BJ (cell line): ENCODE measurements around the gene P2RY12. TPM values are rescaled to one million over a fixed set of nuclear protein-coding genes. Genes with fewer than 3 reads are reported as not detected.
A peak's percentile ranks its signal among the peaks of the same experiment; 100 is the strongest.

Experiments
- CTCF ChIA-PET: fragments of 350-600 bp; formaldehyde crosslinking; extraction: SDS; loops from one replicate; lab custom pipeline; 2021; ENCODE audit warnings: antibody characterized with exemption, inconsistent platforms; lab: Yijun Ruan, JAX
- POLR2A ChIA-PET: fragments of 300-600 bp; sonication (Branson Sonifier 250); formaldehyde crosslinking; extraction: SDS; loops from one replicate; lab custom pipeline; 2021; ENCODE audit warnings: antibody characterized with exemption; lab: Charles Lee
- DNase-seq: peaks from one replicate; pipeline ENCODE4 v3.0.0-alpha.2; 2011; ENCODE audit warnings: low read depth
- H3K27me3 ChIP-seq: 2 replicates; pipeline ENCODE4 v1.6.0; 2011; ENCODE audit warnings: low read length; ENCODE audit not compliant: control insufficient read depth, insufficient read depth
- H3K36me3 ChIP-seq: 2 replicates; pipeline ENCODE4 v1.5.1; 2011; ENCODE audit warnings: low read length; ENCODE audit not compliant: control insufficient read depth, insufficient read depth
- H3K4me3 ChIP-seq: 2 replicates; pipeline ENCODE4 v1.5.1; 2011; ENCODE audit warnings: low read depth, mild to moderate bottlenecking, control low read depth, low read length
- polyA plus RNA-seq: library from polyadenylated mRNA; depleted of rRNA; stranded (reverse); fragments of >200 nt; gene quantifications from 2 replicates; pipeline ENCODE4 v1.2.3, GENCODE V29; 2011; rRNA removed
- TF ChIP-seq, protein P1 (sequence below): IDR thresholded peaks from 2 replicates; pipeline ENCODE4 v1.5.1; 2011; ENCODE audit warnings: low read depth, mild to moderate bottlenecking, control low read depth, inconsistent platforms, low read length, moderate library complexity; ENCODE audit not compliant: insufficient read depth

P2RY12 gene
- polyA plus RNA-seq, 1 experiment, result not detected

DNA sequence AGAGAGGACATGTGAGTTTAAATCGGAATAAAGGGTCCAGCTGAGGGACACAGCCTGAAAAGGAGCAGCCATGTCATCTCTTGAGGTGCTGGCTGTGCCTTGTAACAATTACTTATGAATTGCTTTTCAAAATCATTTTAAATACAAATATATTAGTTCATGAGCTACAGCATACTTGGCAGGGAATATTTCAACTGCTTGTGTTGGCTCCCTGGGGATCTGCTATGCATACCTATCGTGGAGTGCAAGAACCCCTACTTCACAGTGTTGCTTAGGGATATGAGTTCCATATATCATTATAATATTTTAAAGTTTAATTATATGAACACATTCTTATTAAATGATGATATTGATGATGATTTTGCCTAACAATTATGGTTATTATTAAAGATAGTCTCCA is 87.1 kb downstream of the P2RY12 start:
- ChIA-PET POLR2A (no interaction called here), CTCF (interaction anchor here (1.0 to 3.4 kb wide), 3 partner anchors 10 to 29 kb away, joined by 3 to 10 read pairs (median 3); no protein-coding TSS in a partner anchor)
- H3K36me3 ChIP-seq, result no peaks in the 10 kb centered on the region
- H3K4me3 ChIP-seq, result no peak overlapping the region
- no peak for DNase-seq
- TF ChIP-seq, protein P1, sequence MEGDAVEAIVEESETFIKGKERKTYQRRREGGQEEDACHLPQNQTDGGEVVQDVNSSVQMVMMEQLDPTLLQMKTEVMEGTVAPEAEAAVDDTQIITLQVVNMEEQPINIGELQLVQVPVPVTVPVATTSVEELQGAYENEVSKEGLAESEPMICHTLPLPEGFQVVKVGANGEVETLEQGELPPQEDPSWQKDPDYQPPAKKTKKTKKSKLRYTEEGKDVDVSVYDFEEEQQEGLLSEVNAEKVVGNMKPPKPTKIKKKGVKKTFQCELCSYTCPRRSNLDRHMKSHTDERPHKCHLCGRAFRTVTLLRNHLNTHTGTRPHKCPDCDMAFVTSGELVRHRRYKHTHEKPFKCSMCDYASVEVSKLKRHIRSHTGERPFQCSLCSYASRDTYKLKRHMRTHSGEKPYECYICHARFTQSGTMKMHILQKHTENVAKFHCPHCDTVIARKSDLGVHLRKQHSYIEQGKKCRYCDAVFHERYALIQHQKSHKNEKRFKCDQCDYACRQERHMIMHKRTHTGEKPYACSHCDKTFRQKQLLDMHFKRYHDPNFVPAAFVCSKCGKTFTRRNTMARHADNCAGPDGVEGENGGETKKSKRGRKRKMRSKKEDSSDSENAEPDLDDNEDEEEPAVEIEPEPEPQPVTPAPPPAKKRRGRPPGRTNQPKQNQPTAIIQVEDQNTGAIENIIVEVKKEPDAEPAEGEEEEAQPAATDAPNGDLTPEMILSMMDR, result no peak
- peaks cover 2% of the 10 kb centered on the region; the same call in 1 of the 2 replicates for H3K27me3 ChIP-seq

DNA sequence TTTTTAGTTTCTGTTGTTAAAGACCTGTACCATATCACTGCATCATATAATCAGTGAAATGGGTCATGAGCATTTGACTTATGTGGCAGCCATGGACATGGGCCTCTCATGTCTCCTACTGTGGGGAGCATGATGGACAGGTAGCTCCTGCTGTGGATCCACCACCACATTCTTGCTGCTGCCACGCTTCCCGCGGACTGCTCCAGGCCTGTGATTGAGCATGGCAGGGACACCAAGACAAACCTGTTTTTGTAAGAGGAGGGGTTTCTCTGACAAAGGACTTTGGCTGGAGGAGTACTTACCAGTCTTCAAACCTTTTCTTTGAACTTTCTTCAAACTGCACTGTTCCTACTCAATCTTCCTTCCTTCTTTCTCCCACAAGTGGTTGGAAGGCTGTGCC is 88.3 kb downstream of the P2RY12 start:
- no peak for DNase-seq
- H3K36me3 ChIP-seq, result no peaks in the 10 kb centered on the region
- TF ChIP-seq, protein P1, result no peak
- CTCF ChIA-PET, result no interaction called here
- H3K27me3 ChIP-seq, result peaks cover 2% of the 10 kb centered on the region; the same call in 1 of the 2 replicates
- no peak overlapping the region for H3K4me3 ChIP-seq
- POLR2A ChIA-PET, result no interaction called here

DNA sequence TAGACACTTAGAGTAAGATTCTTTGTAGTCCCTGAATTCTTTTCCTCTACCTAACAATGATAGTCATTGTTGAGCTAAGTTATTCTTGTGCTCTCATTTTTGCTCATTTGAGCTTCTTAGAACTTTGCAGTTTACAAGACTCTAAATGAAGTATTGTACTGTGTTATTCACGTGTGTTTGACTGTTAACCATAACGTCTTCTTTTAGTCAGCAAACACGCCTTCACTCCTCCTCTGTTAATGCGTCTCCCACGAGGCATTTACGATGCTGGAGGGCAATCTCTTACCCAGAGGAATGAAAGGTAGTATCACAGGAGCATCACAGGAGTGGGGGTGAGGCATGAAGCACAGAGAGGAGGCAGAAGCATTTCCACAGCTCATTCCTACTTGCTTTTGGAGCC is 91.4 kb downstream of the P2RY12 start:
- Histone ChIP-seq H3K4me3 (no peak overlapping the region), H3K27me3 (no peaks in the 10 kb centered on the region), H3K36me3 (no peaks in the 10 kb centered on the region)
- ChIA-PET CTCF (interaction anchor here (1.0 to 1.9 kb wide), 7 partner anchors 25 to 546 kb away, joined by 3 to 8 read pairs (median 4); no protein-coding TSS in a partner anchor), POLR2A (no interaction called here)
- no peak for DNase-seq
- TF ChIP-seq, protein P1, result no peak

DNA sequence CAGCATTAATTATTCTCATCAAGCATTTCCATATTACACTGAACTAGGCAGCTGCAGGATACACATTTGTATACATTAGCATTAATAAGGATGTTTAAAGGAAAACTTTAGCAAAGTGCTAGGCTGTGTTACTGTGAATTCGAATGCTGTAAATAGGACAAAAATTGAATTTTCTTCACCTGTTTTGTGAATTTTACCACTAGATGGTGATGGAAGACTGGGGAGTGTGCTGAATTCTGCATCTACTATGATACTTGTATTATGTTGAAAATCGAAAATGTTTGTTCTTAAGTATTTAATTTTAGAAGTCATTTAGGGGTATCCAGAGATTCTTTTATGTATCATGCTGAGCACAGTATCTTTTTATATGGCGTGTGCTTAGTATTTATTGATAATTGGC is 93.9 kb downstream of the P2RY12 start:
- DNase-seq, result no peak
- H3K36me3 ChIP-seq, result no peaks in the 10 kb centered on the region
- H3K4me3 ChIP-seq, result no peak overlapping the region
- TF ChIP-seq, protein P1, result peak; percentile 58
- H3K27me3 ChIP-seq, result no peaks in the 10 kb centered on the region
- ChIA-PET POLR2A (no interaction called here), CTCF (interaction anchor here (1.0 to 1.1 kb wide), 2 partner anchors 14 to 38 kb away, joined by 3 read pairs; no protein-coding TSS in a partner anchor)

DNA sequence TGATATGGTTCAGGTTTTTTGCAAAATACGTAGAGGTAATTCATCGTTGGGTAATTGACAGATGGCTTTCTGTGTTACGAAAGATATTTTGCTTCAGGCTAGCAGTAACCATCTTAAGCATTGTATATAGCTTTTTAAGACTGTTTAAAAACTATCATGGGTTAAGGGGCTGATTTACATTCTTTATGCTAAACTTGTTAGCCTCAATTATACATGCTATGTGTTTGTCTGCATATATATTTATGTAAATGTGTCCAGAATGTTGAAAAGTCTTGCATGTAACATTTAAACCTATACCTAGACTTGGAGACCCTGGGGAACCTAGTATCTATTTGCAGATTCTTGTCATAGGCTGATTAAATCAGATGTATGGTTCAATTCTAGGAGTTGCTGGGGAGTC is 95.1 kb downstream of the P2RY12 start:
- ChIA-PET CTCF (interaction anchor here (0.6 to 6.6 kb wide), 9 partner anchors 12 to 615 kb away, joined by 3 to 60 read pairs (median 4); no protein-coding TSS in a partner anchor), POLR2A (no interaction called here)
- DNase-seq, result no peak
- H3K27me3 ChIP-seq, result no peaks in the 10 kb centered on the region
- no peaks in the 10 kb centered on the region for H3K36me3 ChIP-seq
- TF ChIP-seq, protein P1, result no peak
- H3K4me3 ChIP-seq, result no peak overlapping the region

Other genes with a start within 250 kb of the P2RY12 start
- gene GPR171, start 181.5 kb downstream of the P2RY12 start, polyA plus RNA-seq, result not detected in 2 replicates
- gene P2RY14, start 106.2 kb downstream of the P2RY12 start, polyA plus RNA-seq, result not detected in 2 replicates
- not detected in 2 replicates for gene GPR87, start 67.9 kb downstream of the P2RY12 start, polyA plus RNA-seq
- gene P2RY13, start 55.2 kb downstream of the P2RY12 start, polyA plus RNA-seq, result not detected in 2 replicates
- 0.07 and 0.12 TPM in 2 replicates for gene IGSF10, start 76.3 kb upstream of the P2RY12 start, polyA plus RNA-seq